Putamen (tissue), 1 donor: ENCODE results near the gene CTDSPL.
A peak's percentile ranks its signal among the peaks of the same experiment; 100 is the strongest.

Experiments
- DNase-seq: peaks from one replicate; pipeline ENCODE4 v3.0.0-alpha.2; 2016; ENCODE audit warnings: low spot score

CTDSPL gene

DNA sequence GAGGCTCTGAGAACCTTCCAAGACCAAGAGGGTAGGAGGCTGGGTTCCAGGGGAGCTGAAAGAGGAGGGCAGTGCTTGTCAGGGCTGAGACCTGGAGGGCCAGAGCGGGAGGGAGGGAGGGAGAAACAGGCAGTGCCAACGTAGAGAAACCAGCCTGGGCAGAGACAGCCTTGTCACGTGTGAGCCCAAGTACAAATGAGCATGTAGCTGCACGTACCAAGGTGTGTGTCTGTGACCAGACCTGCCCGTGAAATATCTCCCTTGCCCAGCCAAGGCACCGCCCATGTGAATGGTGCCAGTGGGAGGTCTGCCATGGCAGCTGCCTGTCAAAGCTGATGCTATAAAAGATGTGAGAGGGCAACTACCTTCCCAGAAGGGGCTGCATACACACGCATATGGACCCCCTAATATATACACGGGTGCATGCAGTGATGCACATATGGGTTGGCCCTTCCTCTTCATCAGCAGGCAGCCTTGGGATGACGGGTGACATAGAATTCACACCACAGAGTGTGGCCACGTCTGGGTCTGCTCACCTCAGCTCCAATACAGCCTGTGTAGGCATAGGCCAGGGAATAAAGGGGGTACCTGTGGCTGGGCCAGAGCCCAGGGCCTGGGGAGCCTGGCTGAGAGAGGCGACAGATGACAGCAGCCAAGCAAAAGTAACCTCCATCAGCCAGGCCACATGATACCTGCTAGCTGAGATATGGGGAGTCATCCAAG is 7.8 kb upstream of the CTDSPL start:
- no peak for DNase-seq

- DNase-seq = peak; percentile 52
Measured at GRCh38 chr3:37855363-37855970, 6.2 kb upstream of the CTDSPL start.

DNA sequence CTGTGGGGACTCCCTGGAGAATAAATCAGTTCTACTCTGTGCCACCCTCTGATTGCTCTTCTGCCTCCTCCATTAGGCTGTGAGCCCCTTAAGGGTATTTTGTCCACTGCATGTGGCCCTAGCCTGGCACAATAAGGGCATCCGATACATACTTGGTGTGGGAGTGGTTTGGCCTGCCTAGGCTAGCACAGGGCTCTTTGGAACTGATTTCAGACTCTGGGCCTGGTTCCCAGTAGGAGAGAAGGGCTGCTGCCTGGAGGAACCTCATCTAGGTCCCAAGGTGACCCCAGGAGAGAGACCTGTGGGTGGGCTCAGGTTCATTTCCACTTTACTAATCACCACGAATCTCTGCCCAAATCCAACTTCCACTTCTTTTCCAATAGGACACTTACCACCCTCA is 5.3 kb upstream of the CTDSPL start:
- no peak for DNase-seq

- no peak for DNase-seq
Measured at GRCh38 chr3:37858742-37859141, 2.9 kb upstream of the CTDSPL start.

DNA sequence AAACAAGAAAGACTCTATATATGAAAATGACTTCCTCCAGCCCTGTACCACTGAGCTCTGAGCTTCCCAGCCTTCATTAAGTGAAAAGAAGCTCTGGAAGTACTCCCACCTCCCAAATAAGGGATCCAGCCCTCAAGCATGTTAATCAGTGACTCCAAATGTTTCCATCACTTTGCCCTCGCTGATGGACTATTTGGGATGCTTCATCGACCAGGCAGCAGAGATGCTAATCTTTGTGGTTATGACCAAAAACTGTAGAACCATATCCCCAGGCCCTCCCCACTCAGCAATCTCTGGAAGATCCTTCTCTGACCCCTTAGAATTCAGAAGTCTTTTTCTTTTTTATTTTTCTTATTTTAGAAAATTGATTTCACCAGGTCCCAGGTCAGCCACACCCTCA is 2.3 kb upstream of the CTDSPL start:
- no peak for DNase-seq

DNA sequence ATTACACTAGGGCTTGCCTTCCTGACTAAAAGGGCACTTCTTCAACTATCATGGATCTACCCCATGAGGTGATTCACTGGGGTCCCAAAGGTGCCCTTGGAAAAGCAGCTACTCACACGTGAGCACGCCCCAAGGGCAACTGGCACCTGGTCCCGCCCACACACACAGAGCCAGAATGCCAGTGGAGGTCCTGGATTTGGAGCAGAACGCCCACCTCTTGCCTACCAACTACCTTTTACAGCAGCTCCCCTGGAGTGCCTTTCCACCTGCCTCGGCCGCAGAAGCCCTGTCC is 1.8 kb upstream of the CTDSPL start:
- no peak for DNase-seq

DNA sequence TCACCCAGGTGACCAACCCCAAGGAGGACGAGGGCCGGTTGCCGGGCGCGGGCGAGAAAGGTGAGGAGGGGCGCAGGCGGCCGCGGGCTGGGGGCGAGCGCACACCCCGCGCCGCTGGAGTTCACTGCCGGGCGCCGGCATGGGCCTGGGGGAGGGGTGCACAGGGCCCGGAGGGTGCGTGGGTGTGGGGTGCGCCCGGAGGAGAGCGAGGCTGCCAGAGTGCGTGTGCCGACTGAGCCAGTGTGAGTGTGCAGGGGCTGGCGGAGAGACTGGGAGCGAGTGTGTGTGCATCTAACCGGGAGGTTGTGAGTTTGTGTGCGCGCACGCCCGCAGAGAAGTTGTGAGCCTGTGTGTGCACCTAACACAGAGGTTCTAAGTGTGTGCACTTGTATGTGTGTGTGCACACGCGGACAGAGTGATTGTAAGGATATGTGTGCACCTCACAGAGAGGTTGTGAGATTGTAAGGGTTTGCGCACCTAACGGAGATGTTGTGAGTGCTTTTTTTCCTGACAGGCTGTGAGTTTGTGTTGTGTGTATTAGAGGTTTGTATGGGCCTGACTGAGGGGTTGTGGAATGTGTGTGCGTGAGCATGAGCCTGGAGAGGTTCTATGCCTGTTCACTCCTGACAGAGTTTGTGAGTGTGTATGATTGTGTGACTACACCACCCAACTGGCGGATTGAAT is 681 bp downstream of the CTDSPL start:
- DNase-seq = peak; percentile 51

DNA sequence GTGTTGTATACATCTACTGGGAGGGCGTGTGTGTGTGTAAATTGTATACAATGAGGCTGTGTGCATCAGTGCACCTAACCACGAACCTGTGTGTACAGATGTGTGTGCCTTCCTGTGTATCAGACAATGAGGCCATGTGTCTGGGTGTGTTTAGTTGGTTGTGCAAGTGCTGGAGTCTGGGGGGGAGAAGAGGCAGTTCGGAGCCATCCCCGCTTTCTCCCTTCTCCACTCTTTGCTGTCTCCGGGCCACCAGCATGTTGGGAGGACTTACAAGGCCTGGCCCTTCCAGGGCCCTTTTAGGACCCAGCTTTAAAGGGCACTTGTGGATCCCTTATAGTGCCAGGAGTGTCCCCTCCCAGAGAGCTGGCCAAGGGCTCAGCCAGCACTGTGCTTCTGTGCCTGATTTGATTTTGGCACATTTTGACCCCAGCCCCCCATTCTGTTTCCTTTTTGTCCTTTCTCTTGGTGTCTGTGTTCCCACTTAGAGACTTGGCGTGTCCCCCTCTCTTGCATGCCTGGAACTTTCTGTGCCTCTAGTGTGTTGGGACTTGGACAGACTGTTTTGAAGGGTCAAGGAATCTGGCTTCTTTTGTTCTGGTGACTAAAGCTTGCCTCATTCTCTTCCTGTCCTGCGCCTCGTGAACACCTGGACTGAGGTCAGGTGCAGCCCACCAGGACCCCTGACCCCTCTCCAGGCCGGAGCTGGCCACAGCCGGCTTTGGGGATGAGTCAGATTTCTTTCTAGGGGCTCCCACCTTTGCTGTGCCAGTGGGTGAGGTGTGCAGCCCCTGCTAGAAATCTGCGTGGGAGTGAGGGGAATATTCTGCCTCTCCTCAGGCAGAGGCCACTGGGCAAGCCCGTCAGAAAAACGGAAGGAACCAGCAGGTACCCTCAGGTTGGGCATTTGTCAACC is 1.5 kb downstream of the CTDSPL start:
- peak; percentile 46 for DNase-seq

DNA sequence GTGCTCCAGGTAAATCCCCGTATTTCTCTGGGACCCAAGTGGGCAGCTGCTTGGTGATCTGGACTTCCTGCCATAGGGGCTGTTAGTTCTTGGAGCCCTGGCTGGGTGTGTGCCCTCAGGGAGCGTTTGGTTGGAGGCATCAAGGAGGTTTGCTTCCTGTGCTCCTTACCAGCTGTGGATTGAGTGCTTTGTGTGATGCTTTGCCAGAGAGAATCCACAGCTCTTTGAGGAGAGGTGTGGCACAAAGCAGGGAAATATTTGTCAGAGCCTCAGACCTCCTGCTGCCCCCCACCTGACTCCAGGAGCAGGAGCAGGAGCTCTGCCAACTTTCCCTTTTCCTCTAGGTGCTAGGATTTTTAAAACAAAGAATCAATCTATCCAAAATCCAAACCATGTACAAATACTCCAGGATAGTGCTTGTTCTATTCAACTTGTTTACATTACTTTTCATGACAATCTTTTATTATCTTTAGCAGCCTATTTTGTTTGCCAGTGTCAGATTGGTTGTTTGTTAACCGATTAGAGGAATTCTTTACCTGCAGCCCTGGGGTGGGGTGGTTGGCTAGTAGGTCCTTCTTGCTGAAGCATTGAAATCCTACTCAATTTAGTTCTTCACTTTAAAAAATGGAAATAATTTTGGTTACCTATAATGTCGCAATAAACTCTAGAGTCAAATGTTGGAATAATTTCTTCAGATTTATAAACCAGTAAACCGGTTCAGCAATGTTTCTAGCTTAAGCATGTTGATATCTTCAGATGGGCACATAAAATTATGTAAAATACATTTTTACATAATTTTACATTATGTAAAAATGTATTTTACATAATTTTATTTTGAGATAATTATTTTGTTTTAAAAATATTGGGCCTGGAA is 2.5 kb downstream of the CTDSPL start:
- peak; percentile 22 for DNase-seq

GRCh38 chr3:37864904-37865303 is 3.2 kb downstream of the CTDSPL start:
- peak; percentile 41 for DNase-seq

DNA sequence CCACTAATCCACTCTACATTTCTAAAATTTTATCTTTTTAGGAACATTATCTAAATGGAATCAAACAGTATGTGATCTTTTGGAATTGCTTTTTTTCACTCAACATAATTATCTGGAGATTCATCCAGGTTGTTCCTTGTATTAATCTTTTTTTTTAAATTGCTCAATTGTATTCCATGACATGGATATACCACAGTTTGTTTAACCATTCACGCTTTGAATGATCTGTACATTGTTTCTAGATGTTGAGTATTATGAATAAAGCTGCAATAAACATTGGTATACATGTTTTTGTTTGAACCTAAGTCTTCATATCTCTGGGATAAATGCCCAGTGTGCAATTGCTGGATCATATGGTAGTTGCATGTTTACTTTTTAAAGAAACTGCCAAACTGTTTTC is 5.5 kb downstream of the CTDSPL start:
- no peak for DNase-seq

DNA sequence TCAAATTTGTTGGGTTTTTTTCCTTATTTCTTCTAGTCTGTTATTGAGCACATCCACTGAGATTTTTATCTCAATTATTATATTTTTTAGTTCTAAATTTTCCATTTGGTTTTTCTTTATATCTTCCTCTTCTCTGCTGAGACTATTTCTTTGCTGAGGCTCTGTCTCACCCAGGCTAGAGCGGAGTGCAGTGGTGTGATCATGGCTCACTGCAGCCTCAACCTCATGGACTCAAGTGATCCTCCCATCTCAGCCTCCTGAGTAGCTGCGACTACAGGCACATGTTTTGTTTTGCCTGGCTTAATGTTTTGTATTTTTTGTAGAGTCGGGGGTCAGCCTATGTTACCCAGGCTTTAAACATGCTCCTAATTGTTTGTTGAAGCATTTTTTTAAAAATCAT is 10.2 kb downstream of the CTDSPL start:
- no peak for DNase-seq

DNA sequence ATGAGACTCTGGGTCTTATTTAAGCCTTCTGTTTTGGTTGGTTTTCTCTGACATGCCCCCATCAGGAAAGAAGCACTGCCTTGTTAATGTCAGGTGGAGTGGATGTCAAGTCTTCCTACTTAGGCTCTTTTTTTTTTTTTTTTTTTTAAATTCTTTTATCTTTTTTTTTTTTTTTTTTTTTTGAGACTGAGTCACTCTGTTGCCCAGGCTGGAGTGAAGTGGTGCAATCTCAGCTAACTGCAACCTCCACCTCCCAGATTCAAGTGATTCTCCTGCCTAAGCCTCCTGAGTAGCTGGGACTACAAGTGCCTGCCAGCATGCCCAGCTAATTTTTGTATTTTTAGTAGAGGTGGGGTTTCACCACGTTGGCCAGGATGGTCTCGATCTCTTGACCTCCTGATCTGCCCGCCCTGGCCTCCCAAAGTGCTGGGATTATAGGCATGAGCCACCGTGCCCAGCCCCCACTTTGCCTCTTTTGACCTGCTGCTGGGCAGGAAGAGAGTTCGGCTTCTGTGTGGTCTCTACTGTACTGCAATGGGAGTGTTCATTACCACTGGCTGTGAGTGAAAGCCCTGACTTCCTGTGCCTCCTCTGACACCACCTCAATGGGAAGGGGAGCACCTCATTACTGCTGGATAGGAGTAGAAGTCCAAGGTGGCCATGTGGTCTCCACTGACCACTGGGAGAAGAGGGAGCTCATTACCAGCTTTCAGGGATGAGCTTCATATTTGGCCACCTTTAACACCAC is 10.9 kb downstream of the CTDSPL start:
- DNase-seq = no peak

- no peak for DNase-seq
Measured at GRCh38 chr3:37876279-37876678, 14.6 kb downstream of the CTDSPL start.

DNA sequence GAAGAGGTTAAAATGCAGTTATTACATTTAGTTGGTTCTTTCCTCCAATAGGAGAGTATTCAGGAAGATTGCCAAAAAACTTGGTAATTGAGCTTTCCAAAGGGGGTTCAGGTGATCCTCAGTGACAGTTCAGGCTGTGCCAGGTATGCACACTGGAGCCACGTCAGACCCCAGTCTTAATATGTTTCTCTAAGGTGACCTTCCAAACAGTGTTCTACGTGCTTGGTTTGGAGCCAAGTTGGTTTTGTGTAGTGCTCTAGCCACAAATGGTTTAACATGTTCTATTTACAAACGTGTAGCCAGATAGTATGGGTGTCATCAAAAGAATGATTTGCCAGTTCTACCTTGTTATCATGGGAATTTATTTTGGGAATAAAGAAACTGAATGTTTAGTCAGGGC is 21.0 kb downstream of the CTDSPL start:
- no peak for DNase-seq

GRCh38 chr3:37885814-37886213 is 24.1 kb downstream of the CTDSPL start:
- no peak for DNase-seq

- DNase-seq = no peak
Measured at GRCh38 chr3:37886395-37886794, 24.7 kb downstream of the CTDSPL start.

GRCh38 chr3:37887062-37887461 is 25.4 kb downstream of the CTDSPL start:
- no peak for DNase-seq

DNA sequence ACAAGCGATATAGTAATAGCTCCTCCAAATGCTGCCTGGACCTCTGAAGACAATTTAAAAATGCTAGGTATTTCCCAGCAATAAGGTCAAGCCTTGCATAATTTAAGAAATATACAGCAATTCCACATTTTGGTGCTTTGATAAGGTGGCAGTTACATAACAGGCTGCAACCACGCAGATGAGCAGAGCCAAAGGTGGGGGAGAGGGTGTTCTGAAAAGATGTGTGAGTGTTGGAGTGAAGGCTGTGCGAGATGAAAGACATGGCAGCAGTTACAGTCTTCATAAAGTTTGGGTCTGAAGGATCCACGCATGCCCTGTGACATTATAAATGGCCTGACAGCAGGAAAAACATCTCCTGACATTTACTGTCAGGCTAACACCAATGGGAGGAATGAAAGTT is 26.1 kb downstream of the CTDSPL start:
- peak; percentile 80 for DNase-seq

GRCh38 chr3:37888421-37888820 is 26.7 kb downstream of the CTDSPL start:
- no peak for DNase-seq

DNA sequence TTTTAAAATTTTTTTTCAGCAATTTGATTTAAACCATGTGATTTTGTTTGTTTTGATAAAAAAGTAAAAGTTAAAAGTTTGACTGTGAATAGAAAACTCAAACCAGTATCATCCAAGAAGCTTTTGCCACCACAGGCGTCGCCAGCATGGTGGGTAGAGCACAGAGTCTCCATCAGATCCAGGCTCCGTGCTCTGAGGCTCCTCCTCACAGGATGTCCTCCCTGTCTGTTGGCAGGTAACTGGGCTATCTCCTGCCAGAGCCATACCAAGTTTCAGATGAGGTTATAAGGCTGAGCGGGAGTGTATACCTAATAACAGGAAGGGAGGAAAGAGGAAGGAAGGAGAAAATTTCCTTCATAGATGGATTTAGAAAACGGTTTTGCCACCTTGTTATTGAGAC is 28.8 kb downstream of the CTDSPL start:
- DNase-seq = no peak
